Ishikawa (cell line): Measurements from ENCODE around the gene THRB.

ENCODE experiments used
- CEBPB ChIP-seq: IDR thresholded peaks from 2 replicates; pipeline ENCODE4 v1.6.1; 2012
- CREB1 ChIP-seq: IDR thresholded peaks from 2 replicates; pipeline ENCODE4 v1.6.1; 2012; ENCODE audit warnings: low read depth
- EGR1 ChIP-seq: IDR thresholded peaks from 2 replicates; pipeline ENCODE4 v1.6.1; 2012
- EP300 ChIP-seq: IDR thresholded peaks from 2 replicates; pipeline ENCODE4 v1.6.1; 2012; ENCODE audit warnings: borderline replicate concordance
- FOXM1 ChIP-seq: IDR thresholded peaks from 2 replicates; pipeline ENCODE4 v1.6.1; 2012; ENCODE audit warnings: low read depth, borderline replicate concordance
- NFIC ChIP-seq: IDR thresholded peaks from 2 replicates; pipeline ENCODE4 v1.6.1; 2012
- RAD21 ChIP-seq: IDR thresholded peaks from 2 replicates; pipeline ENCODE4 v1.6.1; 2012; ENCODE audit warnings: low read depth
- REST ChIP-seq: IDR thresholded peaks from 2 replicates; pipeline ENCODE4 v1.6.1; 2012; ENCODE audit warnings: low read depth, mild to moderate bottlenecking
- TAF1 ChIP-seq: IDR thresholded peaks from 2 replicates; pipeline ENCODE4 v1.6.1; 2012; ENCODE audit warnings: low read depth, mild to moderate bottlenecking
- TCF12 ChIP-seq: IDR thresholded peaks from 2 replicates; pipeline ENCODE4 v1.6.1; 2012; ENCODE audit warnings: low read depth
- TEAD4 ChIP-seq: IDR thresholded peaks from 2 replicates; pipeline ENCODE4 v1.6.1; 2012
- USF1 ChIP-seq: IDR thresholded peaks from 2 replicates; pipeline ENCODE4 v1.6.1; 2012
- YY1 ChIP-seq: IDR thresholded peaks from 2 replicates; pipeline ENCODE4 v1.6.1; 2012; ENCODE audit warnings: low read depth
- ZBTB7A ChIP-seq: IDR thresholded peaks from 2 replicates; pipeline ENCODE4 v1.6.1; 2012; ENCODE audit warnings: low read depth
- TF ChIP-seq, protein P1 (sequence below): IDR thresholded peaks from 2 replicates; pipeline ENCODE4 v1.6.1; 2012

Gene THRB

DNA sequence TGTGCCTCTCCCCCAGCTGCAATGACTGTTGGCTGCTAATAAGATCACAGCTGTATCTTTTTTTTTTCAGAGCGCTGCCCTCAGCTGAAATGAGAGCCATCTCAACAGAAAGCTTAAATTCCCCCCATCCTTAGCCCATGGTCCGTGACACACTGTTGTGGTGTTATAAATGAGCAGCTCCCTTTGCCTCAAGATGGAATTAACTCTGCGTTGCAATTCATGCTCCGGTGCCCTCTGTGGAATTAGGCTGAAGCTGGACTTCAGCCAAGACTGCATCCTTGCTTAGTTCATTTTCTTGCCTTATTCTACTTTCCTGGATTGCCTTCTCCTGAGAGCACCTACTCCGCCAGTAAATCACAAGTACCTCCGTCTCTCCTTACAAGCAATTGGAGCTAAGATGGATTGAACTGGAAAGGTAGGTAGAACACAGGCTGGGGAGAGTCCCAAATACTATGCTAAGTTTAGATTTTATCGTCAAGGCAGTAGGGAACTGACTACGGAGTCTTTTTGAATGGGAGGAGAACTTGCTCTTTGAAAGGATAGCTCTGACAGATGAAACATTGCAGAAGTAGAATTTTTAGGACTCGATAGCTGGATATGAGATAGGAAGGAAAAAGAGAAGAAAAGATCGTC is 39.0 kb upstream of the THRB start:
- TF ChIP-seq TCF12 (no peak), NFIC (peak; percentile 63)

DNA sequence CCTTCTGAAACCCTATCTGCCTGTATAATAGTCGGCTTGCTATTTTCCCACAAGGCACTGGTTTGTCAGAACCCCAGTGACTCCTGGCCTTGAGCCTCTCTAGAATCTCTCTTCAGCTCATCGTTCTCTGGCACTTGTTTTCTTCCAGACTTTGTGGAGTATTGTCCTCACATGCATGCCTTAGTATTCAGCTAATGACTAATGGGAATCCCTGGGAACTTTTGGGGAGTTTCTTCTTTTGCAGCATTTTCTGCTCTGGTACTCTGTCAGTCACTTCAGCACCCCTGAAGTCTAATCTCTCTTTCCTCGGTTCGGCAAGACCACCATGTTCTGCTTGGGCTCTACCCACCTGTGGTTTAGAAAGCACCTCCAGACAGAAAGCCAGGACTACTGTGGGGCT is 35.8 kb upstream of the THRB start:
- TF ChIP-seq REST: no peak
- TF ChIP-seq ZBTB7A: no peak
- no peak for TF ChIP-seq TAF1
- TF ChIP-seq CREB1: no peak
- TF ChIP-seq FOXM1: no peak
- no peak for TF ChIP-seq USF1
- no peak for TF ChIP-seq RAD21
- TF ChIP-seq YY1: no peak
- TF ChIP-seq, protein P1, sequence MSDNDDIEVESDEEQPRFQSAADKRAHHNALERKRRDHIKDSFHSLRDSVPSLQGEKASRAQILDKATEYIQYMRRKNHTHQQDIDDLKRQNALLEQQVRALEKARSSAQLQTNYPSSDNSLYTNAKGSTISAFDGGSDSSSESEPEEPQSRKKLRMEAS: no peak
- TF ChIP-seq CEBPB: no peak
- no peak for TF ChIP-seq EGR1
- TF ChIP-seq TCF12: no peak
- no peak for TF ChIP-seq TEAD4
- no peak for TF ChIP-seq NFIC
- no peak for TF ChIP-seq EP300

DNA sequence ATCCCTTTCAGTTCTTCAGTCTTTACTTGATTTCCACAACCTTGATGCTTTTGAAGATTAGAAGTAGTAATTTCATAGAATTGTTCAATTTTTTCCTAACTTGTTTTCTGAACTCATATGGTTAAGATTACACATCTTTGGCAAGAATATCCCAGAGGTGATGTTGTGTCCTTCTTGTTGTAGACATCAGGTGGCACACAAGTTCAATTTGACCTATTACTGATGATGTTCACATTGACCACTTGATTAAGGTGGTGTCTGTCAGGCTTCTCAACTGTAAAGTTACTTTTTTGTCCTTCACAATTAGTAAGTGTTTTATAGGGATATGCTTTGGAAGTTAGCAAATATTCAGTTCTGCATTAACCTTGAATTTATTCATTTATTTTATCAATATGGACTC is 34.6 kb upstream of the THRB start:
- TF ChIP-seq REST (no peak), USF1 (no peak), ZBTB7A (no peak), FOXM1 (no peak), NFIC (no peak), TCF12 (no peak)

DNA sequence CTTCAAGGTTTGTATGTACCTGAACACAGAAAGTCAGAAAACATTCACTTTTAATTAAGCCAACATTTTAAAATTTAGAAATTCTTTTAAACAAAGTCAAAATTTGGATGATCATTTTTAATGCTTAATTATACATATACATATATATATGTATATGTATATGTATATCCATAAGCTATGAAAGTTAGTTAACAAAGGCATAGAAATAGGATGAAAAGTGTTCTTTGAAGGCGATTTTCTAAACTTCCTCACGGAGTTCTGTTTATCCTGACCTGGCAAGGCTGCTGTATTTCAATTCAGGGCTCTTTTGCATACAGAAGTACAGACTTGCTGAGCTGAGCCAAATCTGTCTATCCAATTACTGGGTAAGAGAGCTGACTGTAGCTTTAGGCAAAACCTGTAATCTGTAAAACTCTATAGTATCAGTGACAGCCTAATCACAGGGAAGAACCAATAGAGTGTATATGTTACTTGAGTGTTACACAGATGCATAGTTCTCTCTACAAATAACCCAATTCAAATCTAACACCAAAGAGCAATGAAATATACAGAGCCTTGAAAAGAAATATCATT is 32.1 kb upstream of the THRB start:
- TF ChIP-seq RAD21 (no peak), REST (no peak), CEBPB (no peak), CREB1 (no peak), TAF1 (no peak), YY1 (no peak), NFIC (no peak), ZBTB7A (no peak), FOXM1 (no peak), EP300 (no peak), TCF12 (no peak)
- TF ChIP-seq, protein P1: no peak

DNA sequence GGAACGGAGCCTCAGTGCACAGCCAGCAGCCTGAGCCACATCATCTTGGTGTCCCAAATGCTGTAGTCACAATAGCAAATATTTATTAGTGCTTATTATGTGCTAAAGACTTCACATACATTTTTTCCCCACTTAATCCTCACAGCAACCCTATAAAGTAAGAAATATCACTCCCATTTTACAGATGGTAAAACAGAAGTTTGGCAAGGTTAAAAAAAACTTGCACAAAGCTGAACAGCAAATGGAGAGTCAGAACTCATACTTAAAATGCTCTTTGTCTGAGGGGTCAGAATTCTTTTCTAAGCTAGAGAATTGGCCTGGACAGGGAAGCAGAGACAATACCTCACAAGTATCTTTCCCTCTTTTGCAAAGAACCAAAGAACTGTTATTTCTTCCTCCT is 30.9 kb upstream of the THRB start:
- TF ChIP-seq YY1 (no peak), CREB1 (no peak), EGR1 (no peak), NFIC (no peak), REST (no peak), CEBPB (no peak), USF1 (no peak), TCF12 (no peak), EP300 (no peak), TEAD4 (no peak), ZBTB7A (no peak), TAF1 (no peak), RAD21 (no peak), FOXM1 (no peak)
- TF ChIP-seq, protein P1: no peak
